ENCODE results near the gene NRG2. TPM values are rescaled to one million over a fixed set of nuclear protein-coding genes. Genes with fewer than 3 reads are reported as not detected.

Gene NRG2
- total RNA-seq, 1 donor from 2014 or later, result under 0.01 TPM

- Histone ChIP-seq H3K36me3 (ENCODE audit: control insufficient read depth, insufficient read depth, low read length) (no peaks in the 10 kb centered on the region), H3K27me3 (ENCODE audit: control insufficient read depth, insufficient read depth, low read length) (peaks cover 3% of the 10 kb centered on the region), H3K4me3 (ENCODE audit: low read depth, low read length) (no peak overlapping the region)
- FAIRE-seq, result no peak
- TF ChIP-seq, protein P1, sequence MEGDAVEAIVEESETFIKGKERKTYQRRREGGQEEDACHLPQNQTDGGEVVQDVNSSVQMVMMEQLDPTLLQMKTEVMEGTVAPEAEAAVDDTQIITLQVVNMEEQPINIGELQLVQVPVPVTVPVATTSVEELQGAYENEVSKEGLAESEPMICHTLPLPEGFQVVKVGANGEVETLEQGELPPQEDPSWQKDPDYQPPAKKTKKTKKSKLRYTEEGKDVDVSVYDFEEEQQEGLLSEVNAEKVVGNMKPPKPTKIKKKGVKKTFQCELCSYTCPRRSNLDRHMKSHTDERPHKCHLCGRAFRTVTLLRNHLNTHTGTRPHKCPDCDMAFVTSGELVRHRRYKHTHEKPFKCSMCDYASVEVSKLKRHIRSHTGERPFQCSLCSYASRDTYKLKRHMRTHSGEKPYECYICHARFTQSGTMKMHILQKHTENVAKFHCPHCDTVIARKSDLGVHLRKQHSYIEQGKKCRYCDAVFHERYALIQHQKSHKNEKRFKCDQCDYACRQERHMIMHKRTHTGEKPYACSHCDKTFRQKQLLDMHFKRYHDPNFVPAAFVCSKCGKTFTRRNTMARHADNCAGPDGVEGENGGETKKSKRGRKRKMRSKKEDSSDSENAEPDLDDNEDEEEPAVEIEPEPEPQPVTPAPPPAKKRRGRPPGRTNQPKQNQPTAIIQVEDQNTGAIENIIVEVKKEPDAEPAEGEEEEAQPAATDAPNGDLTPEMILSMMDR (IDR thresholded peaks at IDR 0.05; ENCODE audit: insufficient read depth, low read length, severe bottlenecking), result no peak
- DNase-seq (ENCODE audit: low read depth), result no peak
These were observed 76.2 kb downstream of the NRG2 start for GRCh38 chr5:139966856-139967255.

GRCh38 chr5:139964994-139965565 is 78.0 kb downstream of the NRG2 start:
- TF ChIP-seq, protein P1 (IDR thresholded peaks at IDR 0.05; ENCODE audit: insufficient read depth, low read length, severe bottlenecking), result no peak
- no peak for DNase-seq (ENCODE audit: low read depth)
- no peak for FAIRE-seq

DNA sequence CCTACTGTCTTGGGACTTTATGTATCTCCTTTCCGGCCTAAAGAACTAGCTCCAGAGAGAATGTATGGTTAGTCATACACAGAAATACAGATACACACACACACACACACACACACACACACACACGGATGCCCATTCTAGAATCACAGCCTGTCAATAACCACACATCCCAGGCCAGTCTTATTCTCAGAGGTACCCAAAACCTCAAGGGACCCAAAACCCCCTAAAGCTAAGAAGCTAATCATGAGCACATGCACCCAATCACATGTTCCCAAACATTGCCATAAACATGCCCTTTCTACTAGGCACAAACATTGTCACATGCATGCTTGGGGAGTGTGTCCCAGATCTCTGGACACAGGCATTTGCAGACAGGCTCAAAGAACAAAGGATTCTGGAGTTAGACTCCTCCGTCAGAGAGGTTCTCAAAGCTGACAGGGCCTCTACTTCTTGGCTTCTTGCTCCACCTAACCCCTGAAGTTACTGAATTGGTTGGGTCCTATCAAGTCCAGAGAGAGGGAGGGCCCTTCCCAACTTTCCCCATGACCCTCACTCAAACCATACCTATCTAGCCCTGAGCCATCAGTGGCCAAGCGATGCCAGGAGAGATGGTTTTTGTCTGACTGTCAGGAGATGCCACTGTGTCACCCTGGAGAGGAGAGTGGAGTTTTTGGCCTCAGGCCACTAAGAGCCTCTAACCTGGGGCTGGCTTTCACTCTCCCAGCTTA is 78.7 kb downstream of the NRG2 start:
- FAIRE-seq (no peak), DNase-seq (ENCODE audit: low read depth) (no peak)
- TF ChIP-seq, protein P1 (IDR thresholded peaks at IDR 0.05; ENCODE audit: insufficient read depth, low read length, severe bottlenecking), result no peak
- Histone ChIP-seq H3K27me3 (ENCODE audit: control insufficient read depth, insufficient read depth, low read length) (peaks cover 3% of the 10 kb centered on the region), H3K36me3 (ENCODE audit: control insufficient read depth, insufficient read depth, low read length) (no peaks in the 10 kb centered on the region), H3K4me3 (ENCODE audit: low read depth, low read length) (no peak overlapping the region)

More at GRCh38 chr5:139964994-139965565, 78.0 kb downstream of the NRG2 start:
- Histone ChIP-seq H3K27me3 (ENCODE audit: control insufficient read depth, insufficient read depth, low read length) (peaks cover 3% of the 10 kb centered on the region), H3K4me3 (ENCODE audit: low read depth, low read length) (no peak overlapping the region), H3K36me3 (ENCODE audit: control insufficient read depth, insufficient read depth, low read length) (no peaks in the 10 kb centered on the region)

- Histone ChIP-seq H3K36me3 (ENCODE audit: control insufficient read depth, insufficient read depth, low read length) (no peaks in the 10 kb centered on the region), H3K4me3 (ENCODE audit: low read depth, low read length) (no peak overlapping the region), H3K27me3 (ENCODE audit: control insufficient read depth, insufficient read depth, low read length) (peaks cover 3% of the 10 kb centered on the region)
- TF ChIP-seq, protein P1 (IDR thresholded peaks at IDR 0.05; ENCODE audit: insufficient read depth, low read length, severe bottlenecking), result no peak
- DNase-seq (ENCODE audit: low read depth) (no peak), FAIRE-seq (no peak)
These were observed 80.7 kb downstream of the NRG2 start for GRCh38 chr5:139962445-139962844.

- H3K36me3 ChIP-seq (ENCODE audit: control insufficient read depth, insufficient read depth, low read length), result no peaks in the 10 kb centered on the region
- peaks cover 3% of the 10 kb centered on the region for H3K27me3 ChIP-seq (ENCODE audit: control insufficient read depth, insufficient read depth, low read length)
- no peak overlapping the region for H3K4me3 ChIP-seq (ENCODE audit: low read depth, low read length)
- TF ChIP-seq, protein P1 (IDR thresholded peaks at IDR 0.05; ENCODE audit: insufficient read depth, low read length, severe bottlenecking), result no peak
- DNase-seq (ENCODE audit: low read depth) (no peak), FAIRE-seq (no peak)
These were observed 81.5 kb downstream of the NRG2 start for GRCh38 chr5:139961435-139962157.

All from bronchial epithelial cell (primary cell).